SU-DHL-6 (cell line): ENCODE results near the gene KCNIP3.

Experiments
- H2AFZ ChIP-seq: fragments of 200-600 bp; sonication (generic); 2 replicates; pipeline ENCODE4 v1.6.1; 2014; ENCODE audit warnings: low read depth, mild to moderate bottlenecking, moderate library complexity, mixed read lengths, antibody characterized with exemption, low read length; ENCODE audit not compliant: severe bottlenecking
- H3F3A ChIP-seq: fragments of 200-600 bp; shearing (Covaris generic); 2 replicates; pipeline ENCODE4 v1.6.0; 2016; ENCODE audit warnings: antibody characterized with exemption, mild to moderate bottlenecking; ENCODE audit not compliant: insufficient read depth
- H3K27ac ChIP-seq: fragments of 200-600 bp; sonication (generic); 2 replicates; pipeline ENCODE4 v1.5.1; 2016; ENCODE audit warnings: low read depth, mild to moderate bottlenecking, low read length, moderate library complexity, mixed read lengths
- H3K27me3 ChIP-seq: fragments of 200-600 bp; sonication (generic), shearing (Covaris generic); 2 replicates; pipeline ENCODE4 v1.6.0; 2014; ENCODE audit warnings: mild to moderate bottlenecking, low read length
- H3K36me3 ChIP-seq: fragments of 200-600 bp; sonication (generic); 2 replicates; pipeline ENCODE4 v1.6.1; 2014; ENCODE audit warnings: mild to moderate bottlenecking, low read length, mixed read lengths
- H3K4me2 ChIP-seq: fragments of 300-600, 200-600 bp; shearing (Covaris generic), sonication (generic); 2 replicates; pipeline ENCODE4 v1.6.0; 2014; ENCODE audit warnings: low read length, low read depth, mild to moderate bottlenecking; ENCODE audit not compliant: poor library complexity, severe bottlenecking
- H3K4me3 ChIP-seq: fragments of 200-600 bp; sonication (generic); 2 replicates; pipeline ENCODE4 v1.5.1; 2014; ENCODE audit warnings: antibody characterized with exemption, low read length, mild to moderate bottlenecking, mixed read lengths; ENCODE audit not compliant: insufficient read depth, poor library complexity, severe bottlenecking
- H3K79me2 ChIP-seq: fragments of 200-600 bp; sonication (generic); 2 replicates; pipeline ENCODE4 v1.6.1; 2014; ENCODE audit warnings: mild to moderate bottlenecking, low read length, moderate library complexity; ENCODE audit not compliant: insufficient read depth
- H3K9ac ChIP-seq: fragments of 200-600 bp; sonication (generic); 2 replicates; pipeline ENCODE4 v1.7.0; 2014; ENCODE audit warnings: mild to moderate bottlenecking, low read length
- H3K9me2 ChIP-seq: fragments of 200-600 bp; sonication (generic); replicated peaks from 2 replicates; pipeline ENCODE4 v1.6.1; 2014; ENCODE audit warnings: low read length; ENCODE audit not compliant: insufficient read depth
- H3K9me3 ChIP-seq: fragments of 200-600 bp; sonication (generic); 2 replicates; pipeline ENCODE4 v1.6.1; 2014; ENCODE audit warnings: low read length, mixed read lengths; ENCODE audit not compliant: insufficient read depth
- H4K20me1 ChIP-seq: fragments of 200-600 bp; sonication (generic); 2 replicates; pipeline ENCODE4 v1.6.1; 2014; ENCODE audit warnings: low read depth, mild to moderate bottlenecking, antibody characterized with exemption, low read length, moderate library complexity, mixed read lengths
- EZH2phosphoT487 ChIP-seq: fragments of 200-600 bp; sonication (generic), shearing (Covaris generic); conservative IDR thresholded peaks from 2 replicates; pipeline ENCODE4 v1.6.1; 2018; ENCODE audit warnings: mild to moderate bottlenecking, antibody characterized with exemption, low read length, moderate library complexity, mixed read lengths
- TF ChIP-seq, protein P1 (sequence below): fragments of 200-600 bp; sonication (generic); IDR thresholded peaks from one replicate; pipeline ENCODE4 v1.5.1; 2017; ENCODE audit warnings: antibody characterized with exemption, mild to moderate bottlenecking, low read length, moderate library complexity; ENCODE audit not compliant: insufficient read depth, poor library complexity, severe bottlenecking

Gene KCNIP3

DNA sequence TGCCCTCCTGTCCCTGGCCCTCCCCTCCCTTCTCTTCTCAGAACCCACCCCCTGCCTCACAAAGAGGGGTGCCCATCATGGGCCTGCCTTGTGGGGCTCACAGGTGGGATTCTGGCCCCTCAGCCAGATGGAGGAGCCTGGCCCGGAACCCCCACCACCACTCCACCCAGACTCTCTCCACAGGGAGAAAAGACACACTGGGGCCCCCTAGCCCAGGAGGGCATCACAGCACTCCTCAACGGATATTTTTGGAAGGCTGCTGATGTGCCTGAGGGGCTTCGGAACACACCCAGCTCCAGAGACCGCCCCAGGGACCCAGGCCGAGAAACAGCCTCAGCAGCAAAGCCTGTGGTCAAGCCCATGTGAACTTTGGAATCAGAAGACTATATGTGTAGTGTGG lies 9.9 kb downstream of the KCNIP3 start:
- H2AFZ ChIP-seq, result no peak overlapping the region
- no peaks in the 10 kb centered on the region for H3K79me2 ChIP-seq
- H3K27ac ChIP-seq, result no peak overlapping the region
- no peak overlapping the region for H3K9ac ChIP-seq
- H3K36me3 ChIP-seq, result no peaks in the 10 kb centered on the region
- no peaks in the 10 kb centered on the region for H3K9me3 ChIP-seq
- no peaks in the 10 kb centered on the region for H4K20me1 ChIP-seq
- H3F3A ChIP-seq, result no peaks in the 10 kb centered on the region
- no peaks in the 10 kb centered on the region for H3K9me2 ChIP-seq
- H3K27me3 ChIP-seq, result no peaks in the 10 kb centered on the region
- H3K4me3 ChIP-seq, result no peak overlapping the region
- TF ChIP-seq EZH2phosphoT487, result no peak
- TF ChIP-seq, protein P1, sequence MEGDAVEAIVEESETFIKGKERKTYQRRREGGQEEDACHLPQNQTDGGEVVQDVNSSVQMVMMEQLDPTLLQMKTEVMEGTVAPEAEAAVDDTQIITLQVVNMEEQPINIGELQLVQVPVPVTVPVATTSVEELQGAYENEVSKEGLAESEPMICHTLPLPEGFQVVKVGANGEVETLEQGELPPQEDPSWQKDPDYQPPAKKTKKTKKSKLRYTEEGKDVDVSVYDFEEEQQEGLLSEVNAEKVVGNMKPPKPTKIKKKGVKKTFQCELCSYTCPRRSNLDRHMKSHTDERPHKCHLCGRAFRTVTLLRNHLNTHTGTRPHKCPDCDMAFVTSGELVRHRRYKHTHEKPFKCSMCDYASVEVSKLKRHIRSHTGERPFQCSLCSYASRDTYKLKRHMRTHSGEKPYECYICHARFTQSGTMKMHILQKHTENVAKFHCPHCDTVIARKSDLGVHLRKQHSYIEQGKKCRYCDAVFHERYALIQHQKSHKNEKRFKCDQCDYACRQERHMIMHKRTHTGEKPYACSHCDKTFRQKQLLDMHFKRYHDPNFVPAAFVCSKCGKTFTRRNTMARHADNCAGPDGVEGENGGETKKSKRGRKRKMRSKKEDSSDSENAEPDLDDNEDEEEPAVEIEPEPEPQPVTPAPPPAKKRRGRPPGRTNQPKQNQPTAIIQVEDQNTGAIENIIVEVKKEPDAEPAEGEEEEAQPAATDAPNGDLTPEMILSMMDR, result no peak
- no peak overlapping the region for H3K4me2 ChIP-seq

DNA sequence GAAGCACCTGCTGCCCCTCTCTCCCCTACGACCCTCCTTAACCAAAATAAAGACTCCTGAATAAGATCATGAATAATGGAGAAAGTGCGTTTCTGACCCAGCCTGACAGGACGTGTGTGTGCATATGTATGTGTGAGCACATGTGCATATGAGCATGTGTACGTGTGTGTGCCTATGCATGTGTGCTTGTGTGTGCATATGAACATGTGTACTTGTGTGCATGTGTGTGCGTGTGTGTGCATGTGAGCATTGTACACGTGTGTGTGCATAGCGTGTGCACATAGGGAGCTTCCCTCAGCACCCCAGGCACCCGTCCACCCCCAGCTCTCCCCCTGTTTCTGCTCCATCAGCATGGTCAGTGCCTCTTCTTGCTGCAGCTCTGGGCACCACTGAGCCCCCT lies 10.7 kb downstream of the KCNIP3 start:
- no peaks in the 10 kb centered on the region for H3K9me2 ChIP-seq
- TF ChIP-seq EZH2phosphoT487, result no peak
- TF ChIP-seq, protein P1, result no peak
- H4K20me1 ChIP-seq, result no peaks in the 10 kb centered on the region
- H3F3A ChIP-seq, result no peaks in the 10 kb centered on the region
- no peak overlapping the region for H3K27ac ChIP-seq
- H3K4me3 ChIP-seq, result no peak overlapping the region
- no peak overlapping the region for H2AFZ ChIP-seq
- H3K36me3 ChIP-seq, result no peaks in the 10 kb centered on the region
- no peak overlapping the region for H3K9ac ChIP-seq
- no peaks in the 10 kb centered on the region for H3K9me3 ChIP-seq
- no peak overlapping the region for H3K4me2 ChIP-seq
- H3K79me2 ChIP-seq, result no peaks in the 10 kb centered on the region
- no peaks in the 10 kb centered on the region for H3K27me3 ChIP-seq

DNA sequence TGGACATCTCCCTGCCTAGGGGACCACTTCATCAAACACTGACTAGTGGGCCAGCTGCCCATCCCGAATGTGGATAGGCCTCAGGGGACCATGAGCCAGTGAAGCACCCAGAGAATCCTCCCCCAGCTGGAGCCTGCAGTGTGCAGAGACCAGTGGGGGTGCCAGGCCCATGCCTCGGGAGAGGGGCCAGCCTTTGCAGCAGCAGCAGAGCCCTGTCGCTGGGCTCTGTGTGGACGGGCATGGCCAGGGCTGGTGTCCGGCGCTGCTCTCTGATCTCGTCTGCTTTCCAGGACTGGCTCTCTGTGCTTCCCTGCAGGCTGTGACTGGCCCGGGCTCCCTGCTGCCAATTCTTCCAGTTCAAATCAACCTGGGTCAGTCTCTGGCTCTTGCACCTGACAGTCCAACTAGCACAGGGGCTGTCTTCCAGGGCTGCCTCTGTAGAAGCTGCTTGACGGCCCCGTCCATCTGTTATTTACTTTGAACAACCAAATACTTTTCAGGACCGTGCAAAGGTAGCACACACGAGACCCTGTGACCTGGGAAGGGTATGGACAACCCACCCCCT lies 11.4 kb downstream of the KCNIP3 start:
- H3K4me2 ChIP-seq, result no peak overlapping the region
- no peaks in the 10 kb centered on the region for H3K27me3 ChIP-seq
- H2AFZ ChIP-seq, result no peak overlapping the region
- H3K9ac ChIP-seq, result no peak overlapping the region
- H3K4me3 ChIP-seq, result no peak overlapping the region
- no peaks in the 10 kb centered on the region for H3K9me2 ChIP-seq
- H3K36me3 ChIP-seq, result no peaks in the 10 kb centered on the region
- no peaks in the 10 kb centered on the region for H3K79me2 ChIP-seq
- no peaks in the 10 kb centered on the region for H3F3A ChIP-seq
- TF ChIP-seq, protein P1, result no peak
- no peak for TF ChIP-seq EZH2phosphoT487
- no peaks in the 10 kb centered on the region for H3K9me3 ChIP-seq
- H4K20me1 ChIP-seq, result no peaks in the 10 kb centered on the region
- H3K27ac ChIP-seq, result no peak overlapping the region
